HCT116 (cell line): ENCODE results near the gene NT5DC3. TPM values are rescaled to one million over a fixed set of nuclear protein-coding genes. Genes with fewer than 3 reads are reported as not detected.

Experiments
- ATAC-seq: fragments of 200-7000 bp; cut with Tn5 transposase; 2 replicates; pipeline ENCODE4 v1.9.1; 2020; ENCODE audit warnings: mild to moderate bottlenecking, moderate library complexity
- BruUV-seq: library from RNA; stranded (reverse); fragments of 400-500 nt; replicated peaks from 2 replicates; lab custom pipeline; 2021; lab: Mats Ljungman, UMichigan
- CTCF ChIA-PET: fragments of 300-600 bp; sonication (Branson Sonifier 250); formaldehyde crosslinking; loops from one replicate; lab custom pipeline; 2021; ENCODE audit warnings: antibody characterized with exemption; lab: Charles Lee
- POLR2A ChIA-PET: fragments of 300-600, 350-600 bp; sonication (Branson Sonifier 250); formaldehyde crosslinking; loops from one replicate; lab custom pipeline; 2021; ENCODE audit warnings: antibody characterized with exemption; lab: Charles Lee
- RAD21 ChIA-PET, 2 experiments: fragments of 300-600 bp; sonication (Branson Sonifier 250); formaldehyde crosslinking; loops; one replicate each; lab custom pipeline; 2023; ENCODE audit warnings: low total read pairs in 2 of 2; ENCODE audit not compliant: uncharacterized antibody in 2 of 2, unreplicated experiment in 2 of 2, low non-redundant PET in 1 of 2; lab: Charles Lee
- DNase-seq: peaks from one replicate; pipeline ENCODE4 v3.0.0-alpha.2; 2010; ENCODE audit warnings: low read depth, low spot score
- H2AFZ ChIP-seq: fragments of 200-600 bp; shearing (Covaris generic), sonication (generic); 2 replicates; pipeline ENCODE4 v1.6.1; 2017; ENCODE audit warnings: low read depth, mixed run types, mixed read lengths, antibody characterized with exemption, low read length; ENCODE audit not compliant: poor library complexity, severe bottlenecking
- H3K27ac ChIP-seq: 2 replicates; pipeline ENCODE4 v1.5.1; 2012; ENCODE audit warnings: low read depth, low read length
- H3K27me3 ChIP-seq: fragments of 200-600 bp; sonication (generic); 2 replicates; pipeline ENCODE4 v1.6.1; 2016; ENCODE audit warnings: mixed run types, low read length, mixed read lengths; ENCODE audit not compliant: insufficient read depth
- H3K36me3 ChIP-seq, 2 experiments: fragments of 200-500 bp in 1 of 2; fragments of 200-600 bp in 1 of 2; sonication (Bioruptor generic) in 1 of 2; sonication (generic) in 1 of 2; 2 replicates each; pipeline versions ENCODE4 v1.5.1 to v1.6.1; 2014 to 2016; ENCODE audit warnings: low read length in 2 of 2, inconsistent platforms in 1 of 2, mixed read lengths in 1 of 2, mixed run types in 1 of 2; ENCODE audit not compliant: insufficient read depth in 2 of 2, control insufficient read depth in 1 of 2
- H3K4me1 ChIP-seq, 2 experiments: fragments of 200-600 bp in 1 of 2; sonication (generic) in 1 of 2; 2 replicates each; pipeline versions ENCODE4 v1.5.1 to v1.6.1; 2012 to 2017; ENCODE audit warnings: low read length in 2 of 2, inconsistent platforms in 1 of 2, mild to moderate bottlenecking in 1 of 2, mixed read lengths in 1 of 2, mixed run types in 1 of 2, moderate library complexity in 1 of 2; ENCODE audit not compliant: insufficient read depth in 2 of 2, control insufficient read depth in 1 of 2
- H3K4me2 ChIP-seq: fragments of 200-600 bp; sonication (generic); 2 replicates; pipeline ENCODE4 v1.6.1; 2017; ENCODE audit warnings: mixed run types, low read length, mixed read lengths
- H3K4me3 ChIP-seq, 2 experiments: fragments of 200-600 bp in 1 of 2; sonication (generic) in 1 of 2; replicated peaks in 1 of 2; 2 replicates each; pipeline ENCODE4 v1.5.1; 2011 to 2016; ENCODE audit warnings: low read length in 2 of 2, control low read depth in 1 of 2, low read depth in 1 of 2, mild to moderate bottlenecking in 1 of 2, mixed read lengths in 1 of 2, mixed run types in 1 of 2
- H3K79me2 ChIP-seq: fragments of 200-600 bp; sonication (generic); 2 replicates; pipeline ENCODE4 v1.6.1; 2017; ENCODE audit warnings: mild to moderate bottlenecking, mixed run types, low read length, moderate library complexity, mixed read lengths; ENCODE audit not compliant: insufficient read depth
- H3K9ac ChIP-seq: fragments of 200-600 bp; sonication (generic); 2 replicates; pipeline ENCODE4 v1.6.1; 2016; ENCODE audit warnings: low read length, mixed read lengths
- H3K9me2 ChIP-seq: fragments of 200-600 bp; sonication (generic), shearing (Covaris generic); 2 replicates; pipeline ENCODE4 v1.6.1; 2017; ENCODE audit warnings: mixed run types, mild to moderate bottlenecking, moderate library complexity; ENCODE audit not compliant: insufficient read depth
- H3K9me3 ChIP-seq, 2 experiments: fragments of 200-500 bp in 1 of 2; fragments of 200-600 bp in 1 of 2; sonication (Bioruptor generic) in 1 of 2; sonication (generic) in 1 of 2; 2 replicates each; pipeline ENCODE4 v1.6.1; 2014 to 2017; ENCODE audit warnings: low read length in 2 of 2, mixed read lengths in 2 of 2, inconsistent platforms in 1 of 2, low read depth in 1 of 2, mild to moderate bottlenecking in 1 of 2, mixed run types in 1 of 2, moderate library complexity in 1 of 2; ENCODE audit not compliant: control insufficient read depth in 1 of 2, insufficient read depth in 1 of 2
- H4K20me1 ChIP-seq: fragments of 200-600 bp; sonication (generic), shearing (Covaris generic); 2 replicates; pipeline ENCODE4 v1.6.1; 2017; ENCODE audit warnings: mixed run types, mild to moderate bottlenecking, moderate library complexity; ENCODE audit not compliant: insufficient read depth
- CEBPB ChIP-seq: IDR thresholded peaks from 2 replicates; pipeline ENCODE4 v1.6.1; 2012; ENCODE audit warnings: low read depth
- EGR1 ChIP-seq: IDR thresholded peaks from 2 replicates; pipeline ENCODE4 v1.6.1; 2012; ENCODE audit warnings: low read depth
- EZH2phosphoT487 ChIP-seq: fragments of 200-600 bp; IDR thresholded peaks from 2 replicates; pipeline ENCODE4 v1.6.1; 2018; ENCODE audit warnings: antibody characterized with exemption, borderline replicate concordance
- JUND ChIP-seq: IDR thresholded peaks from 2 replicates; pipeline ENCODE4 v1.6.1; 2012
- POLR2A ChIP-seq: IDR thresholded peaks from 2 replicates; pipeline ENCODE4 v1.7.0; 2011; ENCODE audit warnings: borderline replicate concordance; ENCODE audit not compliant: insufficient read depth, insufficient read length; ENCODE audit errors: extremely low read depth
- POLR2AphosphoS5 ChIP-seq: IDR thresholded peaks from 2 replicates; pipeline ENCODE4 v1.6.1; 2011; ENCODE audit warnings: mild to moderate bottlenecking, low read depth, low read length, moderate library complexity
- RAD21 ChIP-seq: IDR thresholded peaks from 2 replicates; pipeline ENCODE4 v1.6.1; 2012; ENCODE audit warnings: low read depth, mild to moderate bottlenecking
- REST ChIP-seq: IDR thresholded peaks from 2 replicates; pipeline ENCODE4 v1.6.1; 2012; ENCODE audit warnings: low read depth
- SIN3A ChIP-seq: IDR thresholded peaks from 2 replicates; pipeline ENCODE4 v1.6.1; 2012; ENCODE audit warnings: low read depth
- SRF ChIP-seq: IDR thresholded peaks from 2 replicates; pipeline ENCODE4 v1.6.1; 2012; ENCODE audit warnings: low read depth
- ZNF274 ChIP-seq: fragments of 200-500 bp; sonication (Bioruptor generic); IDR thresholded peaks from 2 replicates; pipeline ENCODE4 v1.6.1; 2014; ENCODE audit warnings: mild to moderate bottlenecking, low read depth, low read length, inconsistent platforms
- intact Hi-C: fragments of 100-400 bp; cut with micrococcal nuclease; formaldehyde crosslinking; loops from 2 replicates; pipeline ENCODE4 v1.10.0; 2022
- total RNA-seq: library from RNA; stranded (reverse); gene quantifications from one replicate; pipeline ENCODE4 v1.2.1, GENCODE V29; 2021; ENCODE audit not compliant: unreplicated experiment

Gene NT5DC3
- total RNA-seq, 1 experiment from 2014 or later, result 18.7 TPM

DNA sequence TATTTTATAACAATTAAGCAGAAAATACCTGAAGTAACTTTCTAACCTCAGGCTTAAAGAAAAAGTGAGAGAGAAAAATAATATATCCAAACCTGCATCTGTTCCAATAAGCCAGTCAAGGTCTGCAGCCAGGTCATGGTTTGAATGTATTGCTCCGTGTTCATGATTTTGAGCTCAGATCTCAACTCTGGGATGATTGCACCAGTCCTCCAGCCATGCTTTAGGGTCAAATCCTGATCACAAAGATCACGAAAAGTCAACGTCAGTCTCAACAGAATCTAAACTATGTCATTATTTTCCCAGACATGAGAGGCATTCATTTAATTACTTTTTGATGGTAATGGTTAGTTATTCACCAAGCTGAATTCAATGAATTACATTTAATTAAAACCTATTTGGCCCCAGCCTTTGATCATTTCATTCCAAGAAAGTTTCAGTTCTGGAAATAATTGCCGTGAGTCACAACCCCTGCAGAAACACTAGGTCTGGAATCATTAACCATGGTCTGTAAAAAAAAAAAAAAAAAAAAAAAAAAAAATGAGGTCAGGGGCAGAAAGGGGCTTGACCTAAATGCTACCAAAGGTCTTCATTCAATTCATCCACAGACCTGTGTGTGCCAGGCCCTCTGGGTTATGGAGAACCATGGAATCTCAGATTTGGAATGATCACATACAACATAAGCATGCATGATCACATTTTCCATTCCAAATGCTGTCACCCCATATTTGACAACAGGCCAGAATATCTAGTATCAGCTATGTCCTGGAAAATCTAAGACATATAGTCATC lies 55.6 kb downstream of the NT5DC3 start:
- ChIA-PET CTCF (no interaction called here), POLR2A (no interaction called here), RAD21 (no interaction called here)
- H3K4me2 ChIP-seq, result no peak overlapping the region
- no peaks in the 10 kb centered on the region; the same call in 1 of the 2 replicates for H4K20me1 ChIP-seq
- DNase-seq, result no peak
- H3K27me3 ChIP-seq, result no peaks in the 10 kb centered on the region
- intact Hi-C loops, result no loop called here
- H3K27ac ChIP-seq, result no peak overlapping the region
- peaks cover 4 to 38% of the 10 kb centered on the region in 2 experiments; a peak in 3 of 4 replicates for H3K36me3 ChIP-seq
- H3K9me3 ChIP-seq, result no peaks in the 10 kb centered on the region
- no peaks in the 10 kb centered on the region; a peak in 1 of 4 replicates for H3K4me1 ChIP-seq
- TF ChIP-seq CEBPB (no peak), SIN3A (no peak), ZNF274 (no peak), SRF (no peak), EZH2phosphoT487 (no peak), POLR2A (no peak), RAD21 (no peak), EGR1 (no peak), JUND (no peak), REST (no peak), POLR2AphosphoS5 (no peak)
- TF ChIP-seq, all 23 proteins: peak for 0
- H3K4me3 ChIP-seq, result no peak overlapping the region
- no peaks in the 10 kb centered on the region for H3K79me2 ChIP-seq
- no peak overlapping the region for H3K9ac ChIP-seq
- no peak for ATAC-seq
- no TSS peak for BruUV-seq
- no peak overlapping the region for H2AFZ ChIP-seq
- no peaks in the 10 kb centered on the region for H3K9me2 ChIP-seq
